Measurements from ENCODE around the gene SFI1. TPM values are rescaled to one million over a fixed set of nuclear protein-coding genes. Genes with fewer than 3 reads are reported as not detected.
"Not testable (repeated sequence)": the region's sequence is repeated elsewhere in the genome, so short reads cannot be mapped to it uniquely, and the experiment has no call there.

The SFI1 gene
- polyA plus RNA-seq, 1 donor (not counting 4 experiments of a cell fraction or from before 2014, with no cell fraction given) = 10.7 TPM

GRCh38 chr22:31654408-31654807 is 158.1 kb downstream of the SFI1 start:
- H3K9ac ChIP-seq (ENCODE audit: control insufficient read depth, extremely low read depth, insufficient read depth, low read length) = no peak overlapping the region
- H3K9me3 ChIP-seq (ENCODE audit: control insufficient read depth, low read depth, low read length) = no peaks in the 10 kb centered on the region
- dilution Hi-C loops (cut with MboI; ENCODE audit: extremely low pct_ligation_motif_present, low sequenced_read_pairs) = no loop called here
- H3K27me3 ChIP-seq (ENCODE audit: control insufficient read depth, extremely low read depth, insufficient read depth, low read length) = no peaks in the 10 kb centered on the region
- FAIRE-seq = no peak
- no peak overlapping the region for H3K4me2 ChIP-seq (ENCODE audit: control insufficient read depth, extremely low read depth, insufficient read depth, low read depth, low read length)
- H2AFZ ChIP-seq (ENCODE audit: control insufficient read depth, low read length) = no peak overlapping the region
- no peak for DNase-seq (ENCODE audit: low read depth, low spot score)
- peaks cover 1 to 10% of the 10 kb centered on the region in 2 experiments for H3K36me3 ChIP-seq (ENCODE audit: control insufficient read depth in 2 of 2, extremely low read depth in 1 of 2, insufficient read depth in 2 of 2, low read length in 2 of 2)
- H3K9me1 ChIP-seq (ENCODE audit: control insufficient read depth, extremely low read depth, insufficient read depth, low read length) = no peaks in the 10 kb centered on the region
- TF ChIP-seq CTCF (optimal IDR thresholded peaks at IDR 0.05 in 1 of 3, IDR thresholded peaks at IDR 0.05 in 1 of 3, conservative IDR thresholded peaks at IDR 0.05 in 1 of 3; ENCODE audit: extremely low read depth in 1 of 3, insufficient read depth in 2 of 3, low read length in 3 of 3) (no peak), EZH2 (IDR thresholded peaks at IDR 0.05; ENCODE audit: low read length) (no peak)
- H3K27ac ChIP-seq (ENCODE audit: control insufficient read depth, insufficient read depth, low read length) = no peak overlapping the region
- peaks cover 40% of the 10 kb centered on the region for H3K4me1 ChIP-seq (ENCODE audit: control insufficient read depth, extremely low read depth, insufficient read depth, low read length)
- H4K20me1 ChIP-seq (ENCODE audit: control insufficient read depth, extremely low read depth, insufficient read depth, low read length) = no peaks in the 10 kb centered on the region
- H3K4me3 ChIP-seq (ENCODE audit: control insufficient read depth in 2 of 3, extremely low read depth in 1 of 3, insufficient read depth in 2 of 3, low read depth in 1 of 3, low read length in 3 of 3) = no peak overlapping the region
- peaks cover 89% of the 10 kb centered on the region for H3K79me2 ChIP-seq (ENCODE audit: control insufficient read depth, insufficient read depth, low read length)

DNA sequence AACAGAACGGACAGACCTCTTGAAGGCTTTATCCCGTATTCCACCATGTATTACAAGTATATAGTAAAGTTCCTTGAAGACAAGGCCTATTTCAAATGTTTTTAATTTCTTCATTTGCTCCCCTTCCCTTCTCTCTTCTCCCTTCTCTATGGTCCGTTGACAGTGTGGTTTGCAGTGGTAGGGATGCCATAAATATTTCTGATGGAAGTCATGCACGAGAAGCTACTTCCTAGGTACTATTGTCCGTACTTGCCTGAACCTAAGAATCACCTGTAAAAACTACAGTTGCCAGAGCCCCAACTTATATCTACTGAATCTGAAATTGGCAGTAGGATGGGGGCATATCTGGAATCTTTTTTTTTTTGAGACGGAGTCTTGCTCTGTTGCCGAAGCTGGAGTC is 162.9 kb downstream of the SFI1 start:
- Histone ChIP-seq H3K4me2 (ENCODE audit: control insufficient read depth, extremely low read depth, insufficient read depth, low read depth, low read length) (peak overlapping the region; percentile 83), H3K79me2 (ENCODE audit: control insufficient read depth, insufficient read depth, low read length) (peaks cover 64% of the 10 kb centered on the region), H3K9ac (ENCODE audit: control insufficient read depth, extremely low read depth, insufficient read depth, low read length) (peak overlapping the region; percentile 98), H3K27ac (ENCODE audit: control insufficient read depth, insufficient read depth, low read length) (peak overlapping the region; percentile 99), H3K9me1 (ENCODE audit: control insufficient read depth, extremely low read depth, insufficient read depth, low read length) (no peaks in the 10 kb centered on the region), H4K20me1 (ENCODE audit: control insufficient read depth, extremely low read depth, insufficient read depth, low read length) (no peaks in the 10 kb centered on the region), H3K36me3 (ENCODE audit: control insufficient read depth in 2 of 2, extremely low read depth in 1 of 2, insufficient read depth in 2 of 2, low read length in 2 of 2) (peaks cover 0 to 4% of the 10 kb centered on the region in 2 experiments), H2AFZ (ENCODE audit: control insufficient read depth, low read length) (no peak overlapping the region), H3K27me3 (ENCODE audit: control insufficient read depth, extremely low read depth, insufficient read depth, low read length) (no peaks in the 10 kb centered on the region), H3K4me3 (ENCODE audit: control insufficient read depth in 2 of 3, extremely low read depth in 1 of 3, insufficient read depth in 2 of 3, low read depth in 1 of 3, low read length in 3 of 3) (peak overlapping the region in 2 of 3 experiments; percentile 24 to 98), H3K9me3 (ENCODE audit: control insufficient read depth, low read depth, low read length) (no peaks in the 10 kb centered on the region), H3K4me1 (ENCODE audit: control insufficient read depth, extremely low read depth, insufficient read depth, low read length) (peaks cover 32% of the 10 kb centered on the region)
- TF ChIP-seq EZH2 (IDR thresholded peaks at IDR 0.05; ENCODE audit: low read length) = no peak
- no peak for TF ChIP-seq CTCF (optimal IDR thresholded peaks at IDR 0.05 in 1 of 3, IDR thresholded peaks at IDR 0.05 in 1 of 3, conservative IDR thresholded peaks at IDR 0.05 in 1 of 3; ENCODE audit: extremely low read depth in 1 of 3, insufficient read depth in 2 of 3, low read length in 3 of 3)
- peak; percentile 59 for FAIRE-seq
- DNase-seq (ENCODE audit: low read depth, low spot score) = no peak
- dilution Hi-C loops (cut with MboI; ENCODE audit: extremely low pct_ligation_motif_present, low sequenced_read_pairs) = no loop called here

DNA sequence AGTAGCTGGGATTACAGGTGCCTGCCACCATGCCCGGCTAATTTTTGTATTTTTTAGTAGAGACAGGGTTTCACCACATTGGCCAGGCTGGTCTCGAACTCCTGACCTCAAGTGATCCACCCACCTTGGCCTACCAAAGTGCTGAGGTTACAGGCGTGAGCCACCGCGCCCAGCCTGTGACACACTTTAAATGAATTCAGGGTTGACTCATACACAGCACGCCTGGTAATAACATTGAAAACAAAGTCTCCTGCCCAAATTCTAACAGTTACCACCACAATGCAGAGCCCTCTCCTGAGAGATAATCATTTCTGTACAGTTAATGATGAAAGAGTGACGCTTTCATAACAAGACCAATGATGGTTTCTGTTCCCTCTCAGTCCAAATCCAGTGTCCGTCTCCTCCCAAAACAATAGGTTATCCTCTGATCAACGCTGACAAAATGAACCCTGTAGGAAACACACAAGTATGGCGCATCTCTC is 164.6 kb downstream of the SFI1 start:
- H3K9me3 ChIP-seq (ENCODE audit: control insufficient read depth, low read depth, low read length); H3K36me3 ChIP-seq (ENCODE audit: control insufficient read depth in 2 of 2, extremely low read depth in 1 of 2, insufficient read depth in 2 of 2, low read length in 2 of 2); H3K27me3 ChIP-seq (ENCODE audit: control insufficient read depth, extremely low read depth, insufficient read depth, low read length); dilution Hi-C loops (cut with MboI; ENCODE audit: extremely low pct_ligation_motif_present, low sequenced_read_pairs); H3K9me1 ChIP-seq (ENCODE audit: control insufficient read depth, extremely low read depth, insufficient read depth, low read length); H2AFZ ChIP-seq (ENCODE audit: control insufficient read depth, low read length); H4K20me1 ChIP-seq (ENCODE audit: control insufficient read depth, extremely low read depth, insufficient read depth, low read length): not testable (repeated sequence)
- H3K4me1 ChIP-seq (ENCODE audit: control insufficient read depth, extremely low read depth, insufficient read depth, low read length) = peaks cover 32% of the 10 kb centered on the region
- H3K4me2 ChIP-seq (ENCODE audit: control insufficient read depth, extremely low read depth, insufficient read depth, low read depth, low read length) = peak overlapping the region; percentile 83
- peak overlapping the region; percentile 99 for H3K27ac ChIP-seq (ENCODE audit: control insufficient read depth, insufficient read depth, low read length)
- peaks cover 47% of the 10 kb centered on the region for H3K79me2 ChIP-seq (ENCODE audit: control insufficient read depth, insufficient read depth, low read length)
- peak overlapping the region; percentile 98 for H3K9ac ChIP-seq (ENCODE audit: control insufficient read depth, extremely low read depth, insufficient read depth, low read length)
- H3K4me3 ChIP-seq (ENCODE audit: control insufficient read depth in 2 of 3, extremely low read depth in 1 of 3, insufficient read depth in 2 of 3, low read depth in 1 of 3, low read length in 3 of 3) = peak overlapping the region; percentile 76 to 98 (median 79)
- peak; percentile 75 for DNase-seq (ENCODE audit: low read depth, low spot score)
- FAIRE-seq = peak; percentile 48
